ENCODE results near the gene C10orf105.

C10orf105 gene

GRCh38 chr10:71671994-71672946 is 47.3 kb downstream of the C10orf105 start:
- Histone ChIP-seq H3K27me3 (ENCODE audit: control insufficient read depth, insufficient read depth, low read length) (no peaks in the 10 kb centered on the region), H3K27ac (ENCODE audit: low read length) (no peak overlapping the region), H3K9me3 (ENCODE audit: control insufficient read depth, insufficient read depth, low read length) (no peaks in the 10 kb centered on the region), H3K4me1 (ENCODE audit: control insufficient read depth, insufficient read depth, low read length) (no peaks in the 10 kb centered on the region), H3K4me3 (ENCODE audit: low read length) (no peak overlapping the region), H3K36me3 (ENCODE audit: control insufficient read depth, insufficient read depth, low read length) (no peaks in the 10 kb centered on the region)
- DNase-seq (ENCODE audit: low read depth, low spot score): no peak
- no CpG with 5 or more reads among the region's 16 CpGs for WGBS (ENCODE audit: insufficient coverage, insufficient read length)

GRCh38 chr10:71667387-71667752 is 52.2 kb downstream of the C10orf105 start:
- H3K27me3 ChIP-seq (ENCODE audit: control insufficient read depth, insufficient read depth, low read length): no peaks in the 10 kb centered on the region
- no peak overlapping the region for H3K4me3 ChIP-seq (ENCODE audit: low read length)
- WGBS (ENCODE audit: insufficient coverage, insufficient read length): 100% methylated on average over 1 of the region's 5 CpGs
- no peak overlapping the region for H3K27ac ChIP-seq (ENCODE audit: low read length)
- no peaks in the 10 kb centered on the region for H3K9me3 ChIP-seq (ENCODE audit: control insufficient read depth, insufficient read depth, low read length)
- DNase-seq (ENCODE audit: low read depth, low spot score): no peak
- peaks cover 5% of the 10 kb centered on the region for H3K4me1 ChIP-seq (ENCODE audit: control insufficient read depth, insufficient read depth, low read length)
- no peaks in the 10 kb centered on the region for H3K36me3 ChIP-seq (ENCODE audit: control insufficient read depth, insufficient read depth, low read length)

- H3K27ac ChIP-seq (ENCODE audit: low read length): no peak overlapping the region
- no peaks in the 10 kb centered on the region for H3K9me3 ChIP-seq (ENCODE audit: control insufficient read depth, insufficient read depth, low read length)
- H3K27me3 ChIP-seq (ENCODE audit: control insufficient read depth, insufficient read depth, low read length): no peaks in the 10 kb centered on the region
- H3K36me3 ChIP-seq (ENCODE audit: control insufficient read depth, insufficient read depth, low read length): no peaks in the 10 kb centered on the region
- no peak for DNase-seq (ENCODE audit: low read depth, low spot score)
- WGBS (ENCODE audit: insufficient coverage, insufficient read length): no CpG with 5 or more reads among the region's 18 CpGs
- H3K4me1 ChIP-seq (ENCODE audit: control insufficient read depth, insufficient read depth, low read length): peaks cover 7% of the 10 kb centered on the region
- no peak overlapping the region for H3K4me3 ChIP-seq (ENCODE audit: low read length)
These were observed 52.8 kb downstream of the C10orf105 start for GRCh38 chr10:71666639-71667386.

GRCh38 chr10:71665456-71665855 is 54.1 kb downstream of the C10orf105 start:
- no peaks in the 10 kb centered on the region for H3K9me3 ChIP-seq (ENCODE audit: control insufficient read depth, insufficient read depth, low read length)
- no peaks in the 10 kb centered on the region for H3K27me3 ChIP-seq (ENCODE audit: control insufficient read depth, insufficient read depth, low read length)
- DNase-seq (ENCODE audit: low read depth, low spot score): no peak
- peaks cover 7% of the 10 kb centered on the region for H3K4me1 ChIP-seq (ENCODE audit: control insufficient read depth, insufficient read depth, low read length)
- H3K4me3 ChIP-seq (ENCODE audit: low read length): no peak overlapping the region
- H3K27ac ChIP-seq (ENCODE audit: low read length): no peak overlapping the region
- H3K36me3 ChIP-seq (ENCODE audit: control insufficient read depth, insufficient read depth, low read length): no peaks in the 10 kb centered on the region
- no CpG with 5 or more reads among the region's 9 CpGs for WGBS (ENCODE audit: insufficient coverage, insufficient read length)

- H3K27ac ChIP-seq (ENCODE audit: low read length): no peak overlapping the region
- no peaks in the 10 kb centered on the region for H3K9me3 ChIP-seq (ENCODE audit: control insufficient read depth, insufficient read depth, low read length)
- H3K4me3 ChIP-seq (ENCODE audit: low read length): no peak overlapping the region
- no peaks in the 10 kb centered on the region for H3K27me3 ChIP-seq (ENCODE audit: control insufficient read depth, insufficient read depth, low read length)
- DNase-seq (ENCODE audit: low read depth, low spot score): no peak
- H3K4me1 ChIP-seq (ENCODE audit: control insufficient read depth, insufficient read depth, low read length): peaks cover 7% of the 10 kb centered on the region
- no CpG with 5 or more reads among the region's 2 CpGs for WGBS (ENCODE audit: insufficient coverage, insufficient read length)
- H3K36me3 ChIP-seq (ENCODE audit: control insufficient read depth, insufficient read depth, low read length): no peaks in the 10 kb centered on the region
These were observed 55.0 kb downstream of the C10orf105 start for GRCh38 chr10:71664585-71664984.

- no peaks in the 10 kb centered on the region for H3K9me3 ChIP-seq (ENCODE audit: control insufficient read depth, insufficient read depth, low read length)
- DNase-seq (ENCODE audit: low read depth, low spot score): no peak
- no peak overlapping the region for H3K4me3 ChIP-seq (ENCODE audit: low read length)
- H3K4me1 ChIP-seq (ENCODE audit: control insufficient read depth, insufficient read depth, low read length): peaks cover 17% of the 10 kb centered on the region
- WGBS (ENCODE audit: insufficient coverage, insufficient read length): no CpG with 5 or more reads among the region's 7 CpGs
- no peak overlapping the region for H3K27ac ChIP-seq (ENCODE audit: low read length)
- H3K36me3 ChIP-seq (ENCODE audit: control insufficient read depth, insufficient read depth, low read length): no peaks in the 10 kb centered on the region
- H3K27me3 ChIP-seq (ENCODE audit: control insufficient read depth, insufficient read depth, low read length): no peaks in the 10 kb centered on the region
These were observed 56.3 kb downstream of the C10orf105 start for GRCh38 chr10:71663311-71663710.

GRCh38 chr10:71661779-71662336 is 57.7 kb downstream of the C10orf105 start:
- WGBS (ENCODE audit: insufficient coverage, insufficient read length): no CpG with 5 or more reads among the region's 28 CpGs
- peaks cover 21% of the 10 kb centered on the region for H3K4me1 ChIP-seq (ENCODE audit: control insufficient read depth, insufficient read depth, low read length)

More at GRCh38 chr10:71661779-71662336, 57.7 kb downstream of the C10orf105 start:
- Histone ChIP-seq H3K36me3 (ENCODE audit: control insufficient read depth, insufficient read depth, low read length) (no peaks in the 10 kb centered on the region), H3K27me3 (ENCODE audit: control insufficient read depth, insufficient read depth, low read length) (no peaks in the 10 kb centered on the region), H3K4me3 (ENCODE audit: low read length) (no peak overlapping the region), H3K27ac (ENCODE audit: low read length) (no peak overlapping the region), H3K9me3 (ENCODE audit: control insufficient read depth, insufficient read depth, low read length) (no peaks in the 10 kb centered on the region)
- DNase-seq (ENCODE audit: low read depth, low spot score): no peak
